ENCODE measurements around the gene DDX55. TPM values are rescaled to one million over a fixed set of nuclear protein-coding genes. Genes with fewer than 3 reads are reported as not detected.

The DDX55 gene
- total and polyA plus RNA-seq, 2 experiments from 2014 or later: 39.8 to 53.3 TPM

DNA sequence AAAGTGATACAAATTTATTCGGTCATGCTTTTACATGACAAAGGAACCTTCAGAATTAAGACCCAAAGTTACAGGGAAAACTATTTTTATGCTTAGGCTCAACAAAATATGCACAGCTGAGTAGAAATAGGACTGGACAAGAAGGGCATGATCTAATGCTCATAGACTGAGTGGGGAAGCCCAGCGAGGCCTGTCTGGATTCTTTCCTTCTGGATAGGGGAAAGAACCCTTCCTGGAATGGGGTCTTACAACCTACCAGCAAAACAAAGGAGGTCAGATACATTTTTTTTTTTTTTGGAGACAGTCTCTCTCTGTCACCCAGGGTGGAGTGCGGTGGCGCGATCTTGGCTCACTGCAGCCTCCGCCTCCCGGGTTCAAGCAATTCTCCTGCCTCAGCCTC, 2.2 kb upstream of the DDX55 start:
- H3K9me2 ChIP-seq (ENCODE audit: insufficient read depth): no peaks in the 10 kb centered on the region
- peaks cover 42% of the 10 kb centered on the region for H3K79me2 ChIP-seq (replicated peaks; ENCODE audit: insufficient read depth)
- peaks cover 4% of the 10 kb centered on the region; the same call in 1 of the 2 replicates for H3K4me1 ChIP-seq (ENCODE audit: insufficient read depth)
- peaks cover 46% of the 10 kb centered on the region for H3K36me3 Mint-ChIP-seq (ENCODE audit: low read depth)
- no peak for TF ChIP-seq ZNF114 (CRISPR knock-in tag; IDR thresholded peaks at IDR 0.05)
- TF ChIP-seq, protein P1, sequence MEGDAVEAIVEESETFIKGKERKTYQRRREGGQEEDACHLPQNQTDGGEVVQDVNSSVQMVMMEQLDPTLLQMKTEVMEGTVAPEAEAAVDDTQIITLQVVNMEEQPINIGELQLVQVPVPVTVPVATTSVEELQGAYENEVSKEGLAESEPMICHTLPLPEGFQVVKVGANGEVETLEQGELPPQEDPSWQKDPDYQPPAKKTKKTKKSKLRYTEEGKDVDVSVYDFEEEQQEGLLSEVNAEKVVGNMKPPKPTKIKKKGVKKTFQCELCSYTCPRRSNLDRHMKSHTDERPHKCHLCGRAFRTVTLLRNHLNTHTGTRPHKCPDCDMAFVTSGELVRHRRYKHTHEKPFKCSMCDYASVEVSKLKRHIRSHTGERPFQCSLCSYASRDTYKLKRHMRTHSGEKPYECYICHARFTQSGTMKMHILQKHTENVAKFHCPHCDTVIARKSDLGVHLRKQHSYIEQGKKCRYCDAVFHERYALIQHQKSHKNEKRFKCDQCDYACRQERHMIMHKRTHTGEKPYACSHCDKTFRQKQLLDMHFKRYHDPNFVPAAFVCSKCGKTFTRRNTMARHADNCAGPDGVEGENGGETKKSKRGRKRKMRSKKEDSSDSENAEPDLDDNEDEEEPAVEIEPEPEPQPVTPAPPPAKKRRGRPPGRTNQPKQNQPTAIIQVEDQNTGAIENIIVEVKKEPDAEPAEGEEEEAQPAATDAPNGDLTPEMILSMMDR (conservative IDR thresholded peaks at IDR 0.05; ENCODE audit: low read depth in 2 of 2): no peak
- TF ChIP-seq JUNB (IDR thresholded peaks at IDR 0.05; ENCODE audit: unreplicated experiment): no peak
- no peak for TF ChIP-seq EZH2 (IDR thresholded peaks at IDR 0.05; ENCODE audit: low read depth, unreplicated experiment)
- TF ChIP-seq NANOG (IDR thresholded peaks at IDR 0.05; ENCODE audit: borderline replicate concordance): no peak
- no peak for TF ChIP-seq POLR2AphosphoS5 (IDR thresholded peaks at IDR 0.05; ENCODE audit: low read depth)
- TF ChIP-seq, protein P2, sequence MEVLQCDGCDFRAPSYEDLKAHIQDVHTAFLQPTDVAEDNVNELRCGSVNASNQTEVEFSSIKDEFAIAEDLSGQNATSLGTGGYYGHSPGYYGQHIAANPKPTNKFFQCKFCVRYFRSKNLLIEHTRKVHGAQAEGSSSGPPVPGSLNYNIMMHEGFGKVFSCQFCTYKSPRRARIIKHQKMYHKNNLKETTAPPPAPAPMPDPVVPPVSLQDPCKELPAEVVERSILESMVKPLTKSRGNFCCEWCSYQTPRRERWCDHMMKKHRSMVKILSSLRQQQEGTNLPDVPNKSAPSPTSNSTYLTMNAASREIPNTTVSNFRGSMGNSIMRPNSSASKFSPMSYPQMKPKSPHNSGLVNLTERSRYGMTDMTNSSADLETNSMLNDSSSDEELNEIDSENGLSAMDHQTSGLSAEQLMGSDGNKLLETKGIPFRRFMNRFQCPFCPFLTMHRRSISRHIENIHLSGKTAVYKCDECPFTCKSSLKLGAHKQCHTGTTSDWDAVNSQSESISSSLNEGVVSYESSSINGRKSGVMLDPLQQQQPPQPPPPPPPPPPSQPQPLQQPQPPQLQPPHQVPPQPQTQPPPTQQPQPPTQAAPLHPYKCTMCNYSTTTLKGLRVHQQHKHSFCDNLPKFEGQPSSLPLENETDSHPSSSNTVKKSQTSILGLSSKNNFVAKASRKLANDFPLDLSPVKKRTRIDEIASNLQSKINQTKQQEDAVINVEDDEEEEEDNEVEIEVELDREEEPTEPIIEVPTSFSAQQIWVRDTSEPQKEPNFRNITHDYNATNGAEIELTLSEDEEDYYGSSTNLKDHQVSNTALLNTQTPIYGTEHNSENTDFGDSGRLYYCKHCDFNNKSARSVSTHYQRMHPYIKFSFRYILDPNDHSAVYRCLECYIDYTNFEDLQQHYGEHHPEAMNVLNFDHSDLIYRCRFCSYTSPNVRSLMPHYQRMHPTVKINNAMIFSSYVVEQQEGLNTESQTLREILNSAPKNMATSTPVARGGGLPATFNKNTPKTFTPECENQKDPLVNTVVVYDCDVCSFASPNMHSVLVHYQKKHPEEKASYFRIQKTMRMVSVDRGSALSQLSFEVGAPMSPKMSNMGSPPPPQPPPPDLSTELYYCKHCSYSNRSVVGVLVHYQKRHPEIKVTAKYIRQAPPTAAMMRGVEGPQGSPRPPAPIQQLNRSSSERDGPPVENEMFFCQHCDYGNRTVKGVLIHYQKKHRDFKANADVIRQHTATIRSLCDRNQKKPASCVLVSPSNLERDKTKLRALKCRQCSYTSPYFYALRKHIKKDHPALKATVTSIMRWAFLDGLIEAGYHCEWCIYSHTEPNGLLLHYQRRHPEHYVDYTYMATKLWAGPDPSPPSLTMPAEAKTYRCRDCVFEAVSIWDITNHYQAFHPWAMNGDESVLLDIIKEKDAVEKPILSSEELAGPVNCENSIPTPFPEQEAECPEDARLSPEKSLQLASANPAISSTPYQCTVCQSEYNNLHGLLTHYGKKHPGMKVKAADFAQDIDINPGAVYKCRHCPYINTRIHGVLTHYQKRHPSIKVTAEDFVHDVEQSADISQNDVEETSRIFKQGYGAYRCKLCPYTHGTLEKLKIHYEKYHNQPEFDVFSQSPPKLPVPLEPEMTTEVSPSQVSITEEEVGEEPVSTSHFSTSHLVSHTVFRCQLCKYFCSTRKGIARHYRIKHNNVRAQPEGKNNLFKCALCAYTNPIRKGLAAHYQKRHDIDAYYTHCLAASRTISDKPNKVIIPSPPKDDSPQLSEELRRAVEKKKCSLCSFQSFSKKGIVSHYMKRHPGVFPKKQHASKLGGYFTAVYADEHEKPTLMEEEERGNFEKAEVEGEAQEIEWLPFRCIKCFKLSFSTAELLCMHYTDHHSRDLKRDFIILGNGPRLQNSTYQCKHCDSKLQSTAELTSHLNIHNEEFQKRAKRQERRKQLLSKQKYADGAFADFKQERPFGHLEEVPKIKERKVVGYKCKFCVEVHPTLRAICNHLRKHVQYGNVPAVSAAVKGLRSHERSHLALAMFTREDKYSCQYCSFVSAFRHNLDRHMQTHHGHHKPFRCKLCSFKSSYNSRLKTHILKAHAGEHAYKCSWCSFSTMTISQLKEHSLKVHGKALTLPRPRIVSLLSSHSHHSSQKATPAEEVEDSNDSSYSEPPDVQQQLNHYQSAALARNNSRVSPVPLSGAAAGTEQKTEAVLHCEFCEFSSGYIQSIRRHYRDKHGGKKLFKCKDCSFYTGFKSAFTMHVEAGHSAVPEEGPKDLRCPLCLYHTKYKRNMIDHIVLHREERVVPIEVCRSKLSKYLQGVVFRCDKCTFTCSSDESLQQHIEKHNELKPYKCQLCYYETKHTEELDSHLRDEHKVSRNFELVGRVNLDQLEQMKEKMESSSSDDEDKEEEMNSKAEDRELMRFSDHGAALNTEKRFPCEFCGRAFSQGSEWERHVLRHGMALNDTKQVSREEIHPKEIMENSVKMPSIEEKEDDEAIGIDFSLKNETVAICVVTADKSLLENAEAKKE (CRISPR knock-in tag; IDR thresholded peaks at IDR 0.05): no peak
- TF ChIP-seq CREB1 (CRISPR knock-in tag; IDR thresholded peaks at IDR 0.05; ENCODE audit: low read depth): no peak
- TF ChIP-seq, protein P3, sequence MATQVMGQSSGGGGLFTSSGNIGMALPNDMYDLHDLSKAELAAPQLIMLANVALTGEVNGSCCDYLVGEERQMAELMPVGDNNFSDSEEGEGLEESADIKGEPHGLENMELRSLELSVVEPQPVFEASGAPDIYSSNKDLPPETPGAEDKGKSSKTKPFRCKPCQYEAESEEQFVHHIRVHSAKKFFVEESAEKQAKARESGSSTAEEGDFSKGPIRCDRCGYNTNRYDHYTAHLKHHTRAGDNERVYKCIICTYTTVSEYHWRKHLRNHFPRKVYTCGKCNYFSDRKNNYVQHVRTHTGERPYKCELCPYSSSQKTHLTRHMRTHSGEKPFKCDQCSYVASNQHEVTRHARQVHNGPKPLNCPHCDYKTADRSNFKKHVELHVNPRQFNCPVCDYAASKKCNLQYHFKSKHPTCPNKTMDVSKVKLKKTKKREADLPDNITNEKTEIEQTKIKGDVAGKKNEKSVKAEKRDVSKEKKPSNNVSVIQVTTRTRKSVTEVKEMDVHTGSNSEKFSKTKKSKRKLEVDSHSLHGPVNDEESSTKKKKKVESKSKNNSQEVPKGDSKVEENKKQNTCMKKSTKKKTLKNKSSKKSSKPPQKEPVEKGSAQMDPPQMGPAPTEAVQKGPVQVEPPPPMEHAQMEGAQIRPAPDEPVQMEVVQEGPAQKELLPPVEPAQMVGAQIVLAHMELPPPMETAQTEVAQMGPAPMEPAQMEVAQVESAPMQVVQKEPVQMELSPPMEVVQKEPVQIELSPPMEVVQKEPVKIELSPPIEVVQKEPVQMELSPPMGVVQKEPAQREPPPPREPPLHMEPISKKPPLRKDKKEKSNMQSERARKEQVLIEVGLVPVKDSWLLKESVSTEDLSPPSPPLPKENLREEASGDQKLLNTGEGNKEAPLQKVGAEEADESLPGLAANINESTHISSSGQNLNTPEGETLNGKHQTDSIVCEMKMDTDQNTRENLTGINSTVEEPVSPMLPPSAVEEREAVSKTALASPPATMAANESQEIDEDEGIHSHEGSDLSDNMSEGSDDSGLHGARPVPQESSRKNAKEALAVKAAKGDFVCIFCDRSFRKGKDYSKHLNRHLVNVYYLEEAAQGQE (IDR thresholded peaks at IDR 0.05; ENCODE audit: unreplicated experiment): no peak
- no peak for TF ChIP-seq ZNF331 (CRISPR knock-in tag; IDR thresholded peaks at IDR 0.05; ENCODE audit: low read depth)
- no peak for TF ChIP-seq STAT1 (IDR thresholded peaks at IDR 0.05; ENCODE audit: unreplicated experiment)
- TF ChIP-seq EZH2phosphoT487 (IDR thresholded peaks at IDR 0.05; ENCODE audit: unreplicated experiment): no peak
- TF ChIP-seq, protein P4, sequence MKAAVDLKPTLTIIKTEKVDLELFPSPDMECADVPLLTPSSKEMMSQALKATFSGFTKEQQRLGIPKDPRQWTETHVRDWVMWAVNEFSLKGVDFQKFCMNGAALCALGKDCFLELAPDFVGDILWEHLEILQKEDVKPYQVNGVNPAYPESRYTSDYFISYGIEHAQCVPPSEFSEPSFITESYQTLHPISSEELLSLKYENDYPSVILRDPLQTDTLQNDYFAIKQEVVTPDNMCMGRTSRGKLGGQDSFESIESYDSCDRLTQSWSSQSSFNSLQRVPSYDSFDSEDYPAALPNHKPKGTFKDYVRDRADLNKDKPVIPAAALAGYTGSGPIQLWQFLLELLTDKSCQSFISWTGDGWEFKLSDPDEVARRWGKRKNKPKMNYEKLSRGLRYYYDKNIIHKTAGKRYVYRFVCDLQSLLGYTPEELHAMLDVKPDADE (IDR thresholded peaks at IDR 0.05): no peak
- peaks cover 3% of the 10 kb centered on the region; the same call in 1 of the 2 replicates for H3F3A ChIP-seq (replicated peaks; ENCODE audit: low read depth)
- peaks cover 9% of the 10 kb centered on the region for H3K4me1 Mint-ChIP-seq
- peaks cover 4% of the 10 kb centered on the region; the same call in 2 of the 3 replicates for H3K9me3 Mint-ChIP-seq
- no peak overlapping the region for H2AFZ ChIP-seq
- peak overlapping the region; percentile 26; the same call in 1 of the 3 replicates for H3K4me3 Mint-ChIP-seq
- no peak overlapping the region for H3K4me2 ChIP-seq
- ATAC-seq: no peak
- no peak overlapping the region for H3K27ac Mint-ChIP-seq
- H3K27me3 Mint-ChIP-seq (ENCODE audit: insufficient read depth, low read depth, poor library complexity): peaks cover 5% of the 10 kb centered on the region
- no peak for DNase-seq (ENCODE audit: low spot score)
- H4K20me1 ChIP-seq (replicated peaks; ENCODE audit: insufficient read depth): peaks cover 23% of the 10 kb centered on the region
- no peak overlapping the region for H3K4me3 ChIP-seq
- H3K36me3 ChIP-seq (ENCODE audit: insufficient read depth): peaks cover 25% of the 10 kb centered on the region
- H3K27me3 ChIP-seq (ENCODE audit: insufficient read depth): no peaks in the 10 kb centered on the region
- no peak overlapping the region for H3K27ac ChIP-seq (ENCODE audit: low read depth)

All from GM23338 (cell line).